GM23338 (cell line): ENCODE results near the gene ARHGEF19. TPM values are rescaled to one million over a fixed set of nuclear protein-coding genes. Genes with fewer than 3 reads are reported as not detected.

Experiments
- ATAC-seq: fragments of 200-7000 bp; cut with Tn5 transposase; 3 replicates; pipeline ENCODE4 v1.9.1; 2020
- DNase-seq: peaks from one replicate; pipeline ENCODE4 v3.0.0-alpha.2; 2015; ENCODE audit warnings: low spot score
- H2AFZ ChIP-seq: fragments of 200-600 bp; sonication (generic); 2 replicates; pipeline ENCODE4 v1.8.0; 2016; ENCODE audit warnings: antibody characterized with exemption, mild to moderate bottlenecking, moderate library complexity
- H3F3A ChIP-seq: fragments of 200-600 bp; sonication (generic); replicated peaks from 2 replicates; pipeline ENCODE4 v1.8.0; 2017; ENCODE audit warnings: antibody characterized with exemption, mixed run types, low read depth
- H3K27ac ChIP-seq: fragments of 200-600 bp; sonication (generic); 2 replicates; pipeline ENCODE4 v1.6.1; 2016; ENCODE audit warnings: low read depth
- H3K27me3 ChIP-seq: fragments of 200-600 bp; sonication (generic); 2 replicates; pipeline ENCODE4 v1.8.0; 2016; ENCODE audit warnings: mild to moderate bottlenecking, mixed run types, moderate library complexity; ENCODE audit not compliant: insufficient read depth
- H3K36me3 ChIP-seq: fragments of 200-600 bp; sonication (generic); 2 replicates; pipeline ENCODE4 v1.8.0; 2016; ENCODE audit warnings: mild to moderate bottlenecking; ENCODE audit not compliant: insufficient read depth
- H3K4me1 ChIP-seq: fragments of 200-600 bp; sonication (generic); 2 replicates; pipeline ENCODE4 v1.8.0; 2016; ENCODE audit warnings: mild to moderate bottlenecking, moderate library complexity; ENCODE audit not compliant: insufficient read depth
- H3K4me2 ChIP-seq: fragments of 200-600 bp; sonication (generic); 2 replicates; pipeline ENCODE4 v1.7.1; 2017; ENCODE audit warnings: mixed run types
- H3K4me3 ChIP-seq: fragments of 200-600 bp; sonication (generic); 2 replicates; pipeline ENCODE4 v1.6.1; 2016; ENCODE audit warnings: mixed run types
- H3K79me2 ChIP-seq: fragments of 200-600 bp; sonication (generic); replicated peaks from 2 replicates; pipeline ENCODE4 v1.8.0; 2017; ENCODE audit warnings: mild to moderate bottlenecking; ENCODE audit not compliant: insufficient read depth
- H3K9me2 ChIP-seq: fragments of 200-600 bp; sonication (generic); 2 replicates; pipeline ENCODE4 v1.8.0; 2017; ENCODE audit not compliant: insufficient read depth
- H4K20me1 ChIP-seq: fragments of 200-600 bp; sonication (generic); replicated peaks from 2 replicates; pipeline ENCODE4 v1.8.0; 2017; ENCODE audit warnings: mild to moderate bottlenecking; ENCODE audit not compliant: insufficient read depth
- H3K27ac Mint-ChIP-seq: 2 replicates; pipeline ENCODE4 v1.8.0; 2020; ENCODE audit warnings: inconsistent platforms, mild to moderate bottlenecking, moderate library complexity, mixed read lengths
- H3K27me3 Mint-ChIP-seq: 3 replicates; pipeline ENCODE4 v1.8.0; 2022; ENCODE audit warnings: low read depth, mild to moderate bottlenecking, moderate library complexity, mixed read lengths, inconsistent platforms; ENCODE audit not compliant: insufficient read depth, poor library complexity
- H3K36me3 Mint-ChIP-seq: 3 replicates; pipeline ENCODE4 v1.8.0; 2021; ENCODE audit warnings: low read depth, mild to moderate bottlenecking, inconsistent platforms, moderate library complexity, mixed read lengths
- H3K4me1 Mint-ChIP-seq: 3 replicates; pipeline ENCODE4 v1.8.0; 2020; ENCODE audit warnings: mild to moderate bottlenecking, inconsistent platforms, mixed read lengths
- H3K4me3 Mint-ChIP-seq: 3 replicates; pipeline ENCODE4 v1.8.0; 2021; ENCODE audit warnings: moderate library complexity, mild to moderate bottlenecking, inconsistent platforms, mixed read lengths
- H3K9me3 Mint-ChIP-seq: 3 replicates; pipeline ENCODE4 v1.8.0; 2020; ENCODE audit warnings: moderate library complexity, mild to moderate bottlenecking, inconsistent platforms, mixed read lengths
- CREB1 ChIP-seq: fragments of 250-450 bp; sonication (Bioruptor Pico); IDR thresholded peaks from 2 replicates; pipeline ENCODE4 v1.5.0; 2020; ENCODE audit warnings: low read depth, mild to moderate bottlenecking, moderate library complexity
- EZH2 ChIP-seq: fragments of 200-600 bp; sonication (generic); IDR thresholded peaks from one replicate; pipeline ENCODE4 v1.8.0; 2017; ENCODE audit warnings: antibody characterized with exemption, mild to moderate bottlenecking, low read depth; ENCODE audit not compliant: unreplicated experiment
- EZH2phosphoT487 ChIP-seq: fragments of 200-600 bp; sonication (generic); IDR thresholded peaks from one replicate; pipeline ENCODE4 v1.8.1; 2018; ENCODE audit warnings: antibody characterized with exemption; ENCODE audit not compliant: unreplicated experiment
- JUNB ChIP-seq: IDR thresholded peaks from one replicate; pipeline ENCODE4 v1.6.1; 2016; ENCODE audit warnings: antibody characterized with exemption; ENCODE audit not compliant: unreplicated experiment
- NANOG ChIP-seq: IDR thresholded peaks from 2 replicates; pipeline ENCODE4 v1.6.1; 2016; ENCODE audit warnings: antibody characterized with exemption, borderline replicate concordance
- POLR2AphosphoS5 ChIP-seq: IDR thresholded peaks from 2 replicates; pipeline ENCODE4 v1.6.1; 2016; ENCODE audit warnings: antibody characterized with exemption, low read depth
- STAT1 ChIP-seq: IDR thresholded peaks from one replicate; pipeline ENCODE4 v1.6.1; 2016; ENCODE audit warnings: antibody characterized with exemption; ENCODE audit not compliant: unreplicated experiment
- ZNF114 ChIP-seq: fragments of 250-450 bp; sonication (Bioruptor Pico); IDR thresholded peaks from 2 replicates; pipeline ENCODE4 v1.5.0; 2020; ENCODE audit warnings: mild to moderate bottlenecking, moderate library complexity
- ZNF331 ChIP-seq: fragments of 250-450 bp; sonication (Bioruptor Pico); IDR thresholded peaks from 2 replicates; pipeline ENCODE4 v1.5.0; 2020; ENCODE audit warnings: low read depth, mild to moderate bottlenecking, moderate library complexity
- polyA plus RNA-seq: library from polyadenylated mRNA; unstranded; fragments of >200 nt; fragmentation: Nextera tagmentation; extraction: Ambion mirVana; gene quantifications from 2 replicates; pipeline ENCODE4 v1.2.1, GENCODE V29; 2016
- total RNA-seq: library from RNA; depleted of rRNA; stranded (reverse); fragments of >200 nt; shearing (Covaris generic); gene quantifications from 2 replicates; pipeline ENCODE4 v1.2.3, GENCODE V29; 2014
- TF ChIP-seq, protein P1 (sequence below): IDR thresholded peaks from 2 replicates; pipeline ENCODE4 v1.6.1; 2016; ENCODE audit warnings: antibody characterized with exemption
- TF ChIP-seq, protein P2 (sequence below), 2 experiments: fragments of 200-600 bp in 1 of 2; sonication (generic) in 1 of 2; conservative IDR thresholded peaks; 2 replicates each; pipeline versions ENCODE4 v1.5.1 to v1.6.1; 2016 to 2017; ENCODE audit warnings: antibody characterized with exemption in 2 of 2, low read depth in 2 of 2, mild to moderate bottlenecking in 2 of 2, moderate library complexity in 1 of 2
- TF ChIP-seq, protein P3 (sequence below): IDR thresholded peaks from one replicate; pipeline ENCODE4 v1.6.1; 2018; ENCODE audit warnings: antibody characterized with exemption; ENCODE audit not compliant: unreplicated experiment

Gene ARHGEF19
- total and polyA plus RNA-seq, 2 experiments from 2014 or later = 19.5 to 46.4 TPM

DNA sequence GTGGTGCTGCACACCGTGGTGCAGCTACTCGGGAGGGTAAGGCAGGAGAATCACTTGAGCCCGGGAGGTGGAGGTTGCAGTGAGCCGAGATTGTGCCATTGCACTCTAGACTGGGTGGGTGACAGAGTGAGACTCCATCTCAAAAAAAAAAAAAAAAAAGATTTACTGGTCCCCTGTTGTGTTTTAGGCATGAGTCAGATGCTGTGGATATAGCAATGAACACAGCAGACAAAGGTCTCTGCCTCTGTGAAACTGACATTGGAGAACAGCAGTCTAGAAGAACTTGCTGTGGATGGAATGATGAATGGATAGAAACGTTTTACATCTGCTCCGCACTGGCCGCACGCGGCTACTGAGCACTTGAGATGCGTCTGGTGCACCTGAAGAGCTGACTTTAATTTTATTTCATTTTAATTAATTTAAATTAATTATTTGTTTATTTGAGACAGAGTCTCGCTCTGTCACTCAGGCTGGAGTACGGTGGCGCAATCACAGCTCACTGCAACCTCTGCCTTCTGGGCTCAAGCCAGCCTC lies 32.1 kb downstream of the ARHGEF19 start (continued):
- TF ChIP-seq, protein P1, sequence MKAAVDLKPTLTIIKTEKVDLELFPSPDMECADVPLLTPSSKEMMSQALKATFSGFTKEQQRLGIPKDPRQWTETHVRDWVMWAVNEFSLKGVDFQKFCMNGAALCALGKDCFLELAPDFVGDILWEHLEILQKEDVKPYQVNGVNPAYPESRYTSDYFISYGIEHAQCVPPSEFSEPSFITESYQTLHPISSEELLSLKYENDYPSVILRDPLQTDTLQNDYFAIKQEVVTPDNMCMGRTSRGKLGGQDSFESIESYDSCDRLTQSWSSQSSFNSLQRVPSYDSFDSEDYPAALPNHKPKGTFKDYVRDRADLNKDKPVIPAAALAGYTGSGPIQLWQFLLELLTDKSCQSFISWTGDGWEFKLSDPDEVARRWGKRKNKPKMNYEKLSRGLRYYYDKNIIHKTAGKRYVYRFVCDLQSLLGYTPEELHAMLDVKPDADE = no peak
- TF ChIP-seq ZNF114 (CRISPR knock-in tag) = no peak
- TF ChIP-seq, protein P2, sequence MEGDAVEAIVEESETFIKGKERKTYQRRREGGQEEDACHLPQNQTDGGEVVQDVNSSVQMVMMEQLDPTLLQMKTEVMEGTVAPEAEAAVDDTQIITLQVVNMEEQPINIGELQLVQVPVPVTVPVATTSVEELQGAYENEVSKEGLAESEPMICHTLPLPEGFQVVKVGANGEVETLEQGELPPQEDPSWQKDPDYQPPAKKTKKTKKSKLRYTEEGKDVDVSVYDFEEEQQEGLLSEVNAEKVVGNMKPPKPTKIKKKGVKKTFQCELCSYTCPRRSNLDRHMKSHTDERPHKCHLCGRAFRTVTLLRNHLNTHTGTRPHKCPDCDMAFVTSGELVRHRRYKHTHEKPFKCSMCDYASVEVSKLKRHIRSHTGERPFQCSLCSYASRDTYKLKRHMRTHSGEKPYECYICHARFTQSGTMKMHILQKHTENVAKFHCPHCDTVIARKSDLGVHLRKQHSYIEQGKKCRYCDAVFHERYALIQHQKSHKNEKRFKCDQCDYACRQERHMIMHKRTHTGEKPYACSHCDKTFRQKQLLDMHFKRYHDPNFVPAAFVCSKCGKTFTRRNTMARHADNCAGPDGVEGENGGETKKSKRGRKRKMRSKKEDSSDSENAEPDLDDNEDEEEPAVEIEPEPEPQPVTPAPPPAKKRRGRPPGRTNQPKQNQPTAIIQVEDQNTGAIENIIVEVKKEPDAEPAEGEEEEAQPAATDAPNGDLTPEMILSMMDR (conservative IDR thresholded peaks at IDR 0.05; ENCODE audit: low read depth in 2 of 2) = no peak
- TF ChIP-seq, protein P3, sequence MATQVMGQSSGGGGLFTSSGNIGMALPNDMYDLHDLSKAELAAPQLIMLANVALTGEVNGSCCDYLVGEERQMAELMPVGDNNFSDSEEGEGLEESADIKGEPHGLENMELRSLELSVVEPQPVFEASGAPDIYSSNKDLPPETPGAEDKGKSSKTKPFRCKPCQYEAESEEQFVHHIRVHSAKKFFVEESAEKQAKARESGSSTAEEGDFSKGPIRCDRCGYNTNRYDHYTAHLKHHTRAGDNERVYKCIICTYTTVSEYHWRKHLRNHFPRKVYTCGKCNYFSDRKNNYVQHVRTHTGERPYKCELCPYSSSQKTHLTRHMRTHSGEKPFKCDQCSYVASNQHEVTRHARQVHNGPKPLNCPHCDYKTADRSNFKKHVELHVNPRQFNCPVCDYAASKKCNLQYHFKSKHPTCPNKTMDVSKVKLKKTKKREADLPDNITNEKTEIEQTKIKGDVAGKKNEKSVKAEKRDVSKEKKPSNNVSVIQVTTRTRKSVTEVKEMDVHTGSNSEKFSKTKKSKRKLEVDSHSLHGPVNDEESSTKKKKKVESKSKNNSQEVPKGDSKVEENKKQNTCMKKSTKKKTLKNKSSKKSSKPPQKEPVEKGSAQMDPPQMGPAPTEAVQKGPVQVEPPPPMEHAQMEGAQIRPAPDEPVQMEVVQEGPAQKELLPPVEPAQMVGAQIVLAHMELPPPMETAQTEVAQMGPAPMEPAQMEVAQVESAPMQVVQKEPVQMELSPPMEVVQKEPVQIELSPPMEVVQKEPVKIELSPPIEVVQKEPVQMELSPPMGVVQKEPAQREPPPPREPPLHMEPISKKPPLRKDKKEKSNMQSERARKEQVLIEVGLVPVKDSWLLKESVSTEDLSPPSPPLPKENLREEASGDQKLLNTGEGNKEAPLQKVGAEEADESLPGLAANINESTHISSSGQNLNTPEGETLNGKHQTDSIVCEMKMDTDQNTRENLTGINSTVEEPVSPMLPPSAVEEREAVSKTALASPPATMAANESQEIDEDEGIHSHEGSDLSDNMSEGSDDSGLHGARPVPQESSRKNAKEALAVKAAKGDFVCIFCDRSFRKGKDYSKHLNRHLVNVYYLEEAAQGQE = no peak
- TF ChIP-seq POLR2AphosphoS5 = no peak
- no peak for TF ChIP-seq ZNF331 (CRISPR knock-in tag)
- TF ChIP-seq NANOG = no peak
- no peak for TF ChIP-seq STAT1

DNA sequence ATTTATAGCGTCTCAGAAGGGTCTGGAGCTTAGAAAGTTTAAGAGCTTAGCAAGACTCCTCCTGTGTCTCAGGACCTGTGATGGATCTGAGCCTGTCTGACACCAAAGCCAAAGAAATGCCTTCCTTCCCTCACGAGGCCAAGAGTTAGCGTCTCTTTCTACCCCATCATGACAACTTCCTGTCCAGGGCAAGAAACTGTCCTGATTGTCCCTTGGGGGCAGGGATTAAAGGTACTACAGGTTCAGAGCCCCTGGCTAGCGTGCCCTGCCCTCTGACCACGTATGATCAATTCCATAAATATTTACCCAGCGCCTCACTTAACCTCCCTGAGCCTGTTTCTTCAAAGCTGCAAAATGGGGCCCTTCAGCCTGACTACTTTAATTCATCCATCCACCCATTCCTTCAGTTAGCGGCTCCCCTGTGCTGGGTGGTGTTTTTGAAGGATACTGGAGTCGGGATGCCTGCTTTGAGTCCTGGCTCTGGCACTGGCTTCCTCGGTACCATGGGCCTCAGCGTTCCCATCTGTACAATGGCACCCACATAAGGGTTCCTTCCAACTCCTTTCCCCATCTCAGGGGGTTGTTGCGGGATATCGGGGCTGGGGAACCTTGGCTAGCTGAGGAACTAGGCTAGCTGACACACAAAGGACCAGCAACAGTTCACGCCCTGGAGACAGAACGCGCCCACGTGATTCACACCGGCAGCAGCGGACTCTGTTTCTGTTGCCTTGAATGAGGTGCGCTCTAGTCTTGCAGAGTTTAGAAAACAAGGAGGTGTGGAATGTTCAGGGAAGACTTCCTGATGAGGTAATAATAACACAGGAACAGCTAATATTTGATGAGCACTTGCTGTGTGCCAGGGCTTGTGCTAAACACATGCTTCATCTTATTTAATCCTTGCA lies 33.6 kb downstream of the ARHGEF19 start:
- Histone ChIP-seq H3K27ac (no peak overlapping the region), H4K20me1 (no peaks in the 10 kb centered on the region), H2AFZ (no peak overlapping the region), H3F3A (peaks cover 4% of the 10 kb centered on the region; the same call in 1 of the 2 replicates), H3K9me2 (no peaks in the 10 kb centered on the region), H3K79me2 (no peaks in the 10 kb centered on the region), H3K4me1 (peaks cover 9% of the 10 kb centered on the region; the same call in 1 of the 2 replicates), H3K4me3 (no peak overlapping the region), H3K27me3 (no peaks in the 10 kb centered on the region), H3K4me2 (no peak overlapping the region), H3K36me3 (no peaks in the 10 kb centered on the region)
- DNase-seq (no peak), ATAC-seq (no peak)
- Mint-ChIP-seq H3K27me3 (peaks cover 20% of the 10 kb centered on the region), H3K36me3 (no peaks in the 10 kb centered on the region), H3K4me1 (peaks cover 26% of the 10 kb centered on the region), H3K27ac (no peak overlapping the region), H3K9me3 (no peaks in the 10 kb centered on the region), H3K4me3 (no peak overlapping the region; the same call in 2 of the 3 replicates)
- TF ChIP-seq, protein P3 = no peak
- no peak for TF ChIP-seq ZNF331 (CRISPR knock-in tag)
- TF ChIP-seq CREB1 (CRISPR knock-in tag) = no peak
- no peak for TF ChIP-seq POLR2AphosphoS5
- TF ChIP-seq EZH2phosphoT487 = no peak
- TF ChIP-seq NANOG = no peak
- TF ChIP-seq JUNB = no peak
- TF ChIP-seq ZNF114 (CRISPR knock-in tag) = no peak
- TF ChIP-seq EZH2 = no peak
